NCI-H460 (cell line): ENCODE data around the gene PHACTR3. TPM values are rescaled to one million over a fixed set of nuclear protein-coding genes. Genes with fewer than 3 reads are reported as not detected.

Source experiments
- DNase-seq: peaks from one replicate; pipeline ENCODE4 v3.0.0-alpha.2; 2016; ENCODE audit warnings: low read depth; ENCODE audit errors: extremely low read depth
- total RNA-seq: library from RNA; depleted of rRNA; stranded (reverse); fragments of >200 nt; shearing (Covaris generic); gene quantifications from 2 replicates; pipeline ENCODE4 v1.2.3, GENCODE V29; 2014

PHACTR3 gene
- total RNA-seq, 1 experiment from 2014 or later = not detected

DNA sequence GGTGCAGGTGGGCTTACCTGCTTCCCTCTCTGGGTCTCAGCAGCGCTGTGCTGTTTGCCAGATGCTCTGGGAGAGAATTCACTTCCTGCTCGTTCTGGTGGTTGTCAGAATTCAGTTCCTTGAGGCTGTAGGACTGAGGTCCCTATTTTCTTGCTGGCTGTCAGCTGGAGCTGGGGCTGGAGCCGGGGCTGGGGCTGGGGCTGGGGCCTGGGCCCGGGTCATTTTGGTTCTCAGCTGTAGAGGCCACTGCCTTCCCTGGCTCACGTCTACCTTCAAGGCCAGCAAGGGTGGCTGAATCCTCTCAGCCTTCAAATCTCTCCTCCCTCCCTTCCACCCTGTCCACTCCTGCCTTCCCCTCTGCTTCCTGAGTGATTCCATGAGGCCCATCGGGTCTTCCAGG, 16.8 kb upstream of the PHACTR3 start:
- no peak for DNase-seq

DNA sequence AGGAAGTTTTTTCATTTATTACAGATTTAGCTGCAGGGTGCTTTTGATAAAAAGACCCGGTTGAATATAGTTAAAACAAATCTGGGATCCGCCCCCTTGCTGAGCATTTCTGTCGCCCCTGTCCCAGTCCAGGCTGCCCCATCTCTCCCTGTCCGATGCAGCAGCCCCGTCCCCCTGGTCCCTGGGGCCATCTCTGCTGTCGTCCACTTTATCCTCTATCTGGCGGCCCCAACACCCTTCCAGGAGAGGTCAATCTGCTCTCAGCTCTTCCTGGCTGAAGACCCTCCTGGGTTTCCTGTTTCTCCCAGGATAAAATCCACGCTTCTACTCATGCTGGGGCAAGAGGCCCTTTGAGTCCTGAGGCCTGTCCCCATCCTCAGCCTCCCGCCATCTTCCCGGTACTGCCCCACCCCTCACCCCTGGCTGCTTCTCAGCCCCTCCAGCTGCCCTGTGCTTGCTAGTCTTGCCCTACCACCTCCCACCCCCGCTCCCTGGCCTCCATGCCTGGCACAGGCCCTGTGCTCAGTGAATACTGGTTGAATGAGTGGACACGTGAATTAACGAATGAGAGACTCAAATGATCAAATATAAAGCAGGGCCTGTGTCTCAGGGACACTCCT, 16.0 kb upstream of the PHACTR3 start:
- no peak for DNase-seq

DNA sequence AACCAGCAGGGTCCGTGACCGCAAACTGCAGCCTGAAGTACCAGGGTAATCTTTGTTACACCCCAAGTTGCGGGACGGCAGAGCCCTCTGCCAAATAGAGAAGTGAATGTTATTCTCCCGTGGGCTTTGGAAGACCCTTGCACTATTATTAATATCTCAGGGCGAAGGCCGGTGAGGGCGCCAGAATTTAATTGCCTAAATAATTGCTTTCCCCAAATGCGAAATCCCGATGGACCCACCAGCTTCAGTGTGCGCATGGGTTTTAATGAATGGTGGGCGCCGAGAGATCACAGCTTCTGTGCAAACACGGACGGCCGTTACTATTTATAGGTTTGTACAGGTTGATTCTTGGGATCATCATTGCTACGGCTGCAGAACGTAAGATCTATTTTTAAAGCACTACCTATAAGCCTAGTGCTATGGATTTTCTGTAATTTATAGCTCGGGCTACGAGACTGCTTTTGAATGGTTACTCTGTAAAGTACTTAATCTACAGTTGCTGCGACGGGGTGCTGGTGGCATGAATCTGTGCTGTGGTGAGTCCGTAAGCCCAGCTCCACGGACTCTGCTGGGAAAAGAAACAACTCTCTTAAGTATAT, 15.2 kb upstream of the PHACTR3 start:
- DNase-seq = no peak

DNA sequence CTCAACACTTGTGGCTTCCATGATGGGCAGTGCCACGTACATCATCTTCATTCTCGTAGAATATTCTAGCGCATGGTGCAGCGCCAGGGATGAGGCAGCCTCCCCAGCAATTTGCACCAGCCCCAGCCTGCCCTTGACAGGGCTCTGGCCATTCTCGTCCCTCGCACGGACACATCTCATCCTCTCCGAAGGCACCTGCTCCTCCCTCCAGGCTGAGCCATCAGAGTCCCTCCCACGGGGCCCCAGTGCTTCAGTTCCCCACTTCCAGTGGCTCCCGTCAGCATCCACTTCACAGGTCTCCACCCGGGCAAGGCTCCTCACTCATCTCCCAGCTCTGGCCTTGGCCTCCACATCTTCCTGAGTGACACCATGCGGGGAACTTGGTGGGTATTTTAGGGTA, 13.3 kb upstream of the PHACTR3 start:
- DNase-seq = no peak

DNA sequence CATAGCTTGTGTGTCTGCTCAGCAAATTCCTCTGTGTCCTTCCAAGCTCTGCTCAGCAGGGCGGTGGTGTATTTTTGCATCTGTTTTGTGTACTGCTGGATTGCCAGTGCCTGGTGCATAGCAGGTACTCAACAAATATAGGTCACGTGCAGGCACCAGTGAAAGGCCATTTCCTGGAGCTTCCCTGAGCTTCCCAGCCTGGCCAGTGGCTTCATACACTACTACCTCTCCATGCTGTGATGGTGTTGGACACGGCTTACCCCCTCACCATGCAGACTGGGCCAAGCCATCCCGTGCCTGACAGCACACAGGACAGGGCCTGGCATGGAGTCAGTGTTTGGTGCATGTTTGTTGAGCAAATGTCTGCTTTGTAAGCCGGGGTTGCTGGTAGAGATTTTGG, 7.7 kb upstream of the PHACTR3 start:
- DNase-seq = no peak

DNA sequence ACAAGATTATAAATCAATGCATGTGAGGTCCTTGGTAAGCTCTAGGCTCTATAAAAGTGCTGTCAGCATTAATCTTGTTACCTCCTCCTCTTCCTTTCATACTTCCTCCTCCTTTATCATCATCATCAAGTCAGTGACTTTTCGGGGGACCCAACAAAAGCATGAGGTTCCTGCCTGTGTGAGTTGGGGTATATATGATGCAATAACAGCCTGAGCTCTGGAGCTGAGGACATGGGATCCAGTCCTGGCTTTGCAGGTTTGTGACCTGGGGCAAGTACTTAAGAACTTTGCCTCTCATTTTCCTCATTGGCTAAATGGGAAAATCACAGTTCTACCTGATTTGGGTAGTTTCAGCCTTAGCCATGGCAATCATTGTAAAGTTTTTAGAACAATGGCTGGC, 7.1 kb upstream of the PHACTR3 start:
- DNase-seq = no peak

DNA sequence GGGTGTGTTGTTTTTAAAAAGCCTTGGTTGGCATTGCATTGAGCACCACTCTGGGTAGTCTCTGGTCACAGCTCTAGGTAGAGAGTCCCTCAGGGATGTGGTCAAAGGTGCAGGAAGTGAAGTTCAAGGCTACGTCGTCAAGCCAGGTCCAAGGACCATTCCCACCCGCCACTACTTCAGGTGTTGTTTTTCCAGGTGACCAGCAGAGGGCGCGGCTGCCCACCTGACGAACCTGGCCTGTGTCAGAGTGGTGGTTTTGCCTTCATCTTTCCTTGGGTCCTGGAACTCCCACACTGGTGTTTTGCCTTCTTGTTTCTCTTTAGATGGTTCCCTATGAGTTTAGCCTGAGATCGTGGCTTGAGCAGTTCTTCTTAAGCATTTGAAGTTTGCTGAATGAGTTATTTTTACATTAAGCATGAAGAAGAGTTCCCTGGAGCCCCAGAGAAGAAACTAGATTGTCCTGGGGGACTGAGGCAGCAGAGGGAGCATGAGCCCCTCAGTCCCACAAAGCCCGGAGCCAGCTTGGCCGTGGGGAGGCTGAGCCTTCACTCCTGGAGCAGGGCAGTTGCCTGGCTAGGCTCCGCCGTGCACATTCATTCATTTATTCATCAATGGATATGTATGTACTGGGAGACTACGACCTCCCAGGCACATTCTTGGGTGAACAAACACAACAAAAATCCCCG, 5.6 kb upstream of the PHACTR3 start:
- peak; percentile 40 for DNase-seq

DNA sequence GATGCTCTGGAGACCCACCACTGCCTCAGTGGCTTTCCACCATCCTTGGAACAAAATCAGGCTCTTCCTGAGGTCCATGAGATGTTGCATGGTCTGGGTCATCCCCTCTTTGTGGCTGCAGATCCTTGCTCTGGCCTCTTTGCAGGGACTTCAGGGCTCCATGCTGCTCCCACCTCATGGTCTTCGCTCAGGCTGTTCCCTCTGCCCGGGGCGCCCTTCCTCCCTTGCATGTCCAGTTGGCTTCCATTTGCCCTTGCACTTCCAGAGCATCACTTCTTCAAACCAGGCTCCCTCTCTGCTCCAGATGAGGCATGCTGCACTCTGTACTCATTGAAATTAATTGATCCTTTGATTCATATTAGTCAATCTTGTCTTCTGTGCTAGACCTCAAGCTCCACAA, 4.4 kb upstream of the PHACTR3 start:
- DNase-seq = no peak

DNA sequence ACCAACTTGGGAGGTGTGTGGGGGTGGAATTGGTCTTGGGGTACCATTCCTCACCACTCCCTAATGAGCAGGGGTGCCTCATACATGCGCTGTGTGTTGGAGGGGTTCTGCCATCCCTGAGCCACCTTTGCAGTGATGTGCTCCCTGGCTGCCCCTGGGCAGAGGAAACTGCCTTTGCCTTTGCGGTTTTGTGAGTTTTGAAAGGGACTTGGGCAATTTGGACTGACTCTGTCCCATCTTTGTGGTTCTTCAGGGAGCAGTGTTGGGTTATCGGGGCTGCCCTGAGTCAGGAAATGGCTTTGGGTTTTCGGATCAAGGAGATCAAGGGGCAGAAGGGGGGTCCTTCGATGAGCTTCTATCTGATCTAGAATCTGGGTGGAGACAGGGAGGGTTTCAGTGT, 3.9 kb upstream of the PHACTR3 start:
- no peak for DNase-seq

DNA sequence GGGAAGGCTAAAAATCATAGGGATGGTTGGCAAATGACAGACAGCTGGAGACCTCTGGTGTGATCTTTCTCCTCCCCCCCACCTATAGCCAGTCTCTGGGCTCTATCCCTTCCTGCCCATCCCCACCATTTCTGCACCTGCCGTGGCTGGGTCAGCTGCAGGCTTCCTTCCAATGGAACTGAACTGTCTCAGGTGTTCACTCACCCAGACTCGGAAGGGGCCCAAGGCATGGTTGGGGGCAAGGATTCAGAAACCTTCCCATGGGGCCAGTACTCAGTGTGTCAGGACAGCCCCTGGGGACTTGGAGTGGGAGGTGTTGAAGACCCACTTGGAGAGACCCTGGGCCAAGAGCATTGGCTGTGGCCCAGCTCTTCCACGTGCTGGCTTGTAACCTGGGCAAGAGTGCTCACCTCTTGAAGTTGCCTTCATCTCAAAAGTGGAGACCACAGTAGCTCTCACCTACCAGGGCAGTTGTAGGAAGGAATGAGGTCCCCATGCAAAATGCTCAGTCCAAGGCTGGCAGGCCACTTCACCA, 1.7 kb upstream of the PHACTR3 start:
- no peak for DNase-seq

DNA sequence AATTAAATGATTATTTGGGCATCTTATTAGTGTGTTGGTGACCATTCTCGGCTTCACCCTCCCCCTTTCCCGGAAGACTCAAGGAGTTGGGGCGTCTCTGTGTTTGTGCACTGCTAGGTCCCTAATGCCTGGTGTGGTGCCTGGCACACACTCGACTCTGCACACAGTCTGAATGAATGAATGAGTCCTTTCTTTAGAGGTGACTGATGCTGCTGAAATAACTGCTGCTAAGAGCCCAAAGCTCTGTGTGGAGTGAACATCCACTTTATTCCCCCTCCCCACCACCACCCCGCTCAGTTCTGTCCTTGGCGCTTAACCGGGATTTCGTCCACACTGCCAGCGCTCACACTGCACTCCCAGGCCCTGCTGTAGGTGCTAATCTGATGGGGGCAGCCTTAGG, 1.2 kb upstream of the PHACTR3 start:
- DNase-seq = no peak

DNA sequence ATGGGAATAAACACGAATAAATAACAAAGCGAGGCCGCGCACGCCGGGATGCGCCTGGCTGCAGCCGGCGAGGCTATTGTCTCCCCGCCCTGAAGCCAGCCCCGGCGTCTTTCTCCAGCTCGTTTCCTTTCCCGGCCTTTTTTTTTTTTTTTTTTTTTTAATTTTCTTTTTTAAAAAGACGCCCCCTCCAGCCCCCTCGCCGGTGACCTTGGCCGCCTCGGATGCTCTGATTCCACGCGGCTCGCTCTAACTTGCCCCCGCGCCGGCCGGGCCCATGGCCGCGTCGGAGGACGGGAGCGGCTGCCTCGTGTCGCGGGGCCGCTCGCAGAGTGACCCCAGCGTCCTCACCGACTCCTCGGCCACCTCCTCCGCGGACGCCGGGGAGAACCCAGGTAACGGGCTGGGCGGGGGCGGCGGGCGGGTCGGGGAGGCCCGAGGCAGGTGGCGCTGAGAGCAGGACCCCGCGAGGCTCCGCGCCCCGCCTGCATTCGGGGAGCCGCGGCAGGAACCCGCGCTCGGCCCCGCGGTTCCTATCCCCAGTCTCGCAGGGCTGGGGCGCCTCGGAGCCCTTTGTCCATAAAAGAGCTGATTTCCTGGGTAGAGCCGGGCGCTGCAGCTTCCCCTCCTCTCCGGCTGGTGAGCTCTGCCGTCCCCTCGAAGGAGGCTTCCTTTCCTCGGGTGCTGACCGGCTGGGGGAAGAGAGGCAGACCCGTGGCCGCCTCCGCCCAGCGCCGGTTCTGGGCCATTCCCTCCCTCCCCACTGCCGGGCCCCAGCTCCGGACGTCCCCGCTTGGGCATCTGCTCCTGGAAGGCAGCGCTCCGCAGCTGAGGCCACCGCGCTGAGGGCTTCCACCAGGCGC, 631 bp downstream of the PHACTR3 start:
- DNase-seq = no peak

DNA sequence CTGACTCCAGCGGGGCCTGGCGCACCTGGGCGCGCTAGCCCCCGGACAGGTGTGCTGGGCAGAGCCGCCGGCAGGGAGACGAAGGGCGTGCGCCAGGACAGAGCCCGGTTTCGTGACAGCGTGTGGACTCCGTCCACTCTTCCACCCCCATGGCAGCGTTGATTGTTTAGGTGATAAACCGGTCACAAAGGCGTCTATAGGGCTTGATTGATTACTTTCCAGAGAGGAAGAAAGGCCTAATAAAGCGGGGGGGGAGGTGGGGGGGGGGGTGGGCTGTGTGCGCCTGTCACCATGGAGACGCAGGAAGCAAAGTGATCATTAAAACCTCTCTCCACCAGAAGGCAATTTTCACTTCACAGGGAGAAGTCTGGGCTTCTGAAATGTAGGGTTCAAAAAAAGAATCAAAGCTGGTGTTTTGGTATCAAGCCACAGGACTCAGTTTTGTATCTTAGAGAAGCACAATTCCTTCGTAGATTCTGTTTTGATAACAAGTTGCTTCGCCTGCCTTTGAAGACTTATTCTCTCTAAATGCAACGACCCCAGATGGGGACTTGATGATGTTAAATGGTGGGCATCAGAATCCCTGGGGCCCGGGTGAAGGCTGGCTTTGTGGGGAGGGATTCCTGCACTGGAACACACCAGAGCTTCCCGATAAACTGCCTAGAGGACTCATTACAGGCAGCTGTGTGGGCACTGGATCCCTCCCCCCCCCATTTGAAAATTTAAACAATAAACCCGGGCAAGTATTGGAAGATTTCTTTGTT, 1.4 kb downstream of the PHACTR3 start:
- no peak for DNase-seq

DNA sequence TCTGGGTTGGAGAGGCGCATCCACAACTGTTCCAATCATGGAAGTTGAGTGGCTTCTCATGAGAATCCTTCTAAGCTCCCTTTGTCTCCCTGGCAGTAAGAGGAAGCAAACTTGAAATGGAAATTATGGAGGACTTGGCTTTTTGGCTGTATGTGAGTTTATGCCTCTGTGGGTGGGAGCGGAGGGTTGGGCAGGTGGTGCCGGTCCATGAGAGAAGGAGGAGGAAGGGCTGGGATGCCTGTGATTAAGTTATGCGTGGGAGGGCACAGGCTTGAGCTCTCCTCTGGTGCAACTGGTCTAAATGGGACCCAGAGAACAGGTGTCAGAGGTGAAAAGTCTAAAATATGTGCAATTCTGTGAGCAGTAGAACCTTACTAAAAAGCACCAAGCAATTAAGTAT, 2.2 kb downstream of the PHACTR3 start:
- DNase-seq = no peak

DNA sequence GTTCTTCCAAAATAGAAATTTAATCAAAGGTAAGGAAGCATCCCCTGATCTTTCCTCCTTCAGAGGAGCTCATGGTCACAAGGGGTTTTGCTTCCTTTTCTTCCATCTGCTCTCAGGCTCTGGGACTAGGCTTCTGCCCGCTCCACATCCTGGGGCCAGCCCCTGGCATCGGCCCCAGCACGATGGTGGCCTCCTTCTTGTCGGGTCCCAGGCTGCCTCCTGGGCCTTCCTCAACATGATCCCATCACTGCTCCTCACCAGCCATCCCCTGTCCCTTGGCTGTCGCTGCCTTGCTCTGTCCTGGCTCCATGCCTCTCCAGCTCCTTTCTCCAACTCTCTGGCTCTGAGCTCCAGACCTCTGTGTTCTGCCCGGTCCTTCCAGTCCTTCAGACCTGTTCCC, 4.1 kb downstream of the PHACTR3 start:
- DNase-seq = no peak

DNA sequence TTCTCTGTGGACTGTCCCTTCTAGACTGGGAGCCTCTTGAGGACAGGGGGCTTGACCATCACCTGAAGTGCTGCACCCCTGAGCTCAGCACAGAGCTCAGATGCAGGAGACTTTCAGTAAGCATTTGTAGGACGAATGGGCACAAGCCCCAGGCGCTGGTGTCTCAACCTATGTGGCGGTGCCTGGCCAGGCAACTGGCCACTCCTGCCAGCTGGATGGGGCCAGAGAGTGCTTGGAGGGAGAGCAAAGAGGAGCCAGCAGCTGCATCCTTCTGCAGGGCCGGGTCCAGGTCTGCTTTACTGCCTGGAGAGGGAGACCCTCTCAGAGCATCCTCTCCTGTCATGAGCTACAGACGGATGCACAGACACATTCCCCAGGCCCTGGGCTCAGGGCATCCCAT, 4.5 kb downstream of the PHACTR3 start:
- no peak for DNase-seq

DNA sequence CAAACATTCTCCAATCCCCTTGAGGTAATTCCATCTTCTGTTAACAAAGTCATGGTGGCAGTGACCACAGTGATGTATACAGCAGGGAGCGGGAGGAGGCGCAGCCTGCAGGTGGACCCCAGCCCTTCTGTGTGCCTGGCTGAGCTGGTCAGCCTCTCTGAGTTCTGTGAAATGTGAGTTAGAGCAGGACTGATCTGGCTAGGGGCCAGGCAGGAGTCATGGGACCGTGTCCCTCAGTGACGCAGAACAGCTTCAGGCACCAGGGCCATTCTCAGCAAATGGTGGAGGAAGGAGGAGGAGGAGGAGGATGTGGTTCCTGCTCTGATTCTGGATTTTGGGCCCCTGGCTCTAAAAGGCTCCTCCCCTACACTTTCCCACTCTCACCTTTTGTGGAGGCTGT, 6.9 kb downstream of the PHACTR3 start:
- DNase-seq = no peak

DNA sequence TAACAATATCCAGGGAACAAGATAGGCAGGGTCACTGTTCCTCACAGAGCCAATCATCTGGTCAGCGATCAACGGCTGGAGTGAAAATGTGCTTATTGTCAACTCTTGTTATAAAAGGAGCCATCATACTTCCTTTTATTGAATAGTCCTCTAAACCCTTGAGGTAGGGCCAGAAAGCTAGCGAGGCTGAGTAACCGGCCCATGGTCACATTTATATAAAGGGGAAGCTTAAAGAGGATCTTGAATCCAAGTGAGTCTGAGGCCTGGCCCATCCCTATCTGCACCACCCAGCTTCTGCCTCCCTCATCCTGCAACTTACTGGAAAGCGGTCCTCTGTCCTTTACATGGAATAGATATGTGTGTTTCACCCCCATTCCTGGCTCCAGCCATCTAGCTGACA, 9.5 kb downstream of the PHACTR3 start:
- no peak for DNase-seq

DNA sequence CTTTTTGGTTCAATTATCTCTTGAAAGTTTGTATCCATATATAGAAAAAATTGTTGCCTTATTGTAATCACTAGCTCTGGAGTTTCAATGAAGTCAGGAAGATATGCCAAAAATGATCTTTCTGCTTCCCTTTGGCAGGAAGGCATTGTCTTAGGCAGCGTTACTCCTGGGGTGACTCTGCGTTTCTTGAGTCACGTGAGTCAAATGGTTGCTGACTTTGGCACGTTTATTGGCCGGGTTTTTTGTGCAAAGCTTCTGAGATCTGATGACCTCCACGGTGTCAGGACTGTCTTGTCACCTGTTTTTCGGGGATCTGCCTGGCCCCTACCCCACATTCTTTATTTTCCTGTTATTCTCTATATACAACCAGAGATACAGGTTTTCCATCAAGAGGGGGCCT, 10.4 kb downstream of the PHACTR3 start:
- no peak for DNase-seq

DNA sequence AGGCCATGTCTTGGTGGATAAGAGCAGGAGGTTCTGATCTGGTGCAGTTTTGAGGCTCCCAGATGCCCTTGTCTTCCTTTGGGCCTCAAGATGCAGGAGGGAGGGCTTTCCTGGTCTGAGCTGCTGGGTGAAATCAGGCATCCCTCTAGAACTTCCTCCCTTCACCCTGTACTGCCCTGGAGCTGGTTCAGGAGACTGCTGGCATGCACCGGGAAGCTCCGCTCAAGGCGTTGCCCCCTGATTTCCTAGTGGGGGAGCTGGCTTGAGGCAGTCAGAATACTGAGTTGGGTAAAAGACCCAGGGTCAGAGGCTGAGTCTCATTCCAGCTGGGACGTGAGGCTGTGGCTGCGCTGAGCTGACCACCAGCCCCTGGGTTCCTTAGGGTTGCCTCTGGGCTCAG, 12.0 kb downstream of the PHACTR3 start:
- DNase-seq = no peak

DNA sequence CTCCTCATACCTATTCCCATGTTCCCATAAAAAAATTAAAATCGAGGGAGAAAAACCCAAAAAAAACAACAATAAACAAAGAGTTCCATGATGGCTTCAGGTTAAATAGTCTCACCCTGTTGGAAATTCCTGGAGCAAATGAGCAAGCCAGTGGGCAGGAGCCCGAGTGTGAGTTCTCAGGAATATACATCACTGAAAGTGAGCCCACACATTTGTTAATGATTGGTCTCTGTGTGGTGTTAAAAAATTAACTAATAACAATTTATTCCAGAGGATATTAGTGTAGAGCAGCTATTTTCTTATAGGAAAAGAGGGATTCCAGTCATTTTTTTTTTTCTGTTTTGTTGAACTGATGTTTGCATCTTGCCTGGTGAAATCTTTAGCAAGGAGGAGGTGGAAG, 12.9 kb downstream of the PHACTR3 start:
- DNase-seq = no peak
